BJ (cell line): ENCODE results near the gene UBA3. TPM values are rescaled to one million over a fixed set of nuclear protein-coding genes. Genes with fewer than 3 reads are reported as not detected.

ENCODE experiments used
- CTCF ChIA-PET: fragments of 350-600 bp; formaldehyde crosslinking; extraction: SDS; loops from one replicate; lab custom pipeline; 2021; ENCODE audit warnings: antibody characterized with exemption, inconsistent platforms; lab: Yijun Ruan, JAX
- POLR2A ChIA-PET: fragments of 300-600 bp; sonication (Branson Sonifier 250); formaldehyde crosslinking; extraction: SDS; loops from one replicate; lab custom pipeline; 2021; ENCODE audit warnings: antibody characterized with exemption; lab: Charles Lee
- DNase-seq: peaks from one replicate; pipeline ENCODE4 v3.0.0-alpha.2; 2011; ENCODE audit warnings: low read depth
- H3K27me3 ChIP-seq: 2 replicates; pipeline ENCODE4 v1.6.0; 2011; ENCODE audit warnings: low read length; ENCODE audit not compliant: control insufficient read depth, insufficient read depth
- H3K36me3 ChIP-seq: 2 replicates; pipeline ENCODE4 v1.5.1; 2011; ENCODE audit warnings: low read length; ENCODE audit not compliant: control insufficient read depth, insufficient read depth
- H3K4me3 ChIP-seq: 2 replicates; pipeline ENCODE4 v1.5.1; 2011; ENCODE audit warnings: low read depth, mild to moderate bottlenecking, control low read depth, low read length
- CTCF ChIP-seq: IDR thresholded peaks from 2 replicates; pipeline ENCODE4 v1.5.1; 2011; ENCODE audit warnings: low read depth, mild to moderate bottlenecking, control low read depth, inconsistent platforms, low read length, moderate library complexity; ENCODE audit not compliant: insufficient read depth
- polyA plus RNA-seq: library from polyadenylated mRNA; depleted of rRNA; stranded (reverse); fragments of >200 nt; gene quantifications from 2 replicates; pipeline ENCODE4 v1.2.3, GENCODE V29; 2011

UBA3 gene
- polyA plus RNA-seq, 1 experiment, result 36.6 TPM

DNA sequence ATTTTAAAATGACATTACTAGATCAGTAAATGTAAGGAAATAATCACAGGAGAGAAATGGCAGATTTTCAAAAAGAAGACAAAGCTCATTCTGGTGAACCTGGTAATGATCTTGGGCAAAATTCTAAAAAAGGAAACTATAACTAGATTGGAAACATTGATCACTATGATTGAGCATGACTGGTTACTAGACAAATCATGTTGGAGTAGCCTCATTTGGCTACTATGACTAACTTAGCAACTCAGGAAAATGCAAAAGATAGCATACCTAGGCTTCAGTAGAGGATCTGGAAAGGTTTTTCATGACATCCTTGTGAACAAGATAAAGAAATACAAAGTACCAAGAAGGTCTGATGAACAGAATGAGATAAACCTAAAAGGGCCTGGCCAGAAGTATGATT lies 20.5 kb downstream of the UBA3 start:
- ChIA-PET POLR2A (no interaction called here), CTCF (interaction anchor here (0.9 kb wide), 1 partner anchor 59 kb away, joined by 3 read pairs; no protein-coding TSS in a partner anchor)
- H3K27me3 ChIP-seq, result no peaks in the 10 kb centered on the region
- peaks cover 3% of the 10 kb centered on the region for H3K36me3 ChIP-seq
- TF ChIP-seq CTCF, result no peak
- no peak for DNase-seq
- no peak overlapping the region for H3K4me3 ChIP-seq

DNA sequence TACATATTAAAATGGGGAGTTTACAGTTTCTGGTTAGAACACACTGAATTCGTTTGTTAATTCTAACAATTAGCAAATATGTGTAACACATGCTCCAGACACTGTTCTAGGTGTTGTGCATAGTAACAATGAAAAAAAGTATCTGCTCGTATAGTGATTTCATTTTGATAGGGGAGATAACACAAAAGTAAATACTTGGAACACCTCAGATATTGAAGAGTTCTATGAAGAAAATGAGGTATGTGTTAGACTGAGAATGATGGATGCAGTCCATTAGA lies 21.3 kb downstream of the UBA3 start:
- ChIA-PET POLR2A (no interaction called here), CTCF (interaction anchor here (0.9 kb wide), 1 partner anchor 60 kb away, joined by 3 read pairs; no protein-coding TSS in a partner anchor)
- H3K36me3 ChIP-seq, result peaks cover 3% of the 10 kb centered on the region
- H3K4me3 ChIP-seq, result no peak overlapping the region
- no peak for TF ChIP-seq CTCF
- DNase-seq, result no peak
- no peaks in the 10 kb centered on the region for H3K27me3 ChIP-seq

DNA sequence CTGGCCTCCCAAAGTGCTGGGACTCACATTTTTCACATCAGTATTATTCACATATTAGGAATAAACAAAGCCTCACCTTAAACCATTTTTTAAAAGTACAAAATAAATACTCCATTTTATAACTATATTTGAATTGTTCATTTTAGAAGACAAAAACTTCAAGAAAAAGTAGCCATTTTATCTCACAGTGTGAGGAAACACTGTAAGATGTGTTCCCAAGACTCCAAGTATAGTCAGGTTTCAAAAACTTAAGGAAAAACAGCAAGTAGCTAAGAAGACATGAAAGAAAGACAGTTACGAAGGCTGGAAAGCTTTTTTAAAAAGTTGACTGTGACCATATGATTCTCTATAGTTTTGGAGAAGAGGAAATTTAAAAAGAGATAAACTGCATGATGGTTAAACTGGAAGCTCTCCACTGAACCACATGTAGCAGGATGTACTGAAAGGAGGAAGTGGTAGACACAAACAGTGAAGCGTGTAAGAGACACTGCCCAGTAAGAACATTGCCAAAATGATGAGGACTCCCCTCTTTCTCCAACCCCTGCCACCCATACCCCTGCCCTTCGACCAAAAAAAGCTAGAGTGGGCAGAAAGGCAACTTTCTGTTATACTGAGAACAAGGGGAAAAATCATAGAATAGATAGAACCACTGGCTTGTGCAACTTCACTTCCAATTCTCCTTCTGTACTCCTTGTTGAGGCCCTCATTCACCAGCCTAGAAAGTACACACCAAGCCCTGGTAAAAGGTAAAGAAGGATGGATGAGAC lies 21.8 kb downstream of the UBA3 start:
- ChIA-PET CTCF (no interaction called here), POLR2A (no interaction called here)
- no peak for TF ChIP-seq CTCF
- no peak for DNase-seq
- no peak overlapping the region for H3K4me3 ChIP-seq
- H3K27me3 ChIP-seq, result no peaks in the 10 kb centered on the region
- H3K36me3 ChIP-seq, result peaks cover 3% of the 10 kb centered on the region

GRCh38 chr3:69052472-69052898 lies 27.7 kb downstream of the UBA3 start:
- TF ChIP-seq CTCF, result peak; percentile 16; the same call in 1 of the 2 replicates
- ChIA-PET POLR2A (no interaction called here), CTCF (interaction anchor here (1.0 to 1.6 kb wide), 4 partner anchors 11 to 39 kb away, joined by 3 to 4 read pairs (median 3); partner anchors contain the start of gene EOGT)
- DNase-seq, result no peak
- H3K4me3 ChIP-seq, result peak overlapping the region; percentile 34
- peaks cover 3% of the 10 kb centered on the region for H3K36me3 ChIP-seq
- no peaks in the 10 kb centered on the region for H3K27me3 ChIP-seq

GRCh38 chr3:69051756-69052471 lies 28.3 kb downstream of the UBA3 start, which contains the start of gene TMF1:
TSS of gene TMF1 (minus strand) at chr3:69052333. CDS start at chr3:69052086, 247 bp downstream.
- Histone ChIP-seq H3K27me3 (no peaks in the 10 kb centered on the region), H3K36me3 (peaks cover 3% of the 10 kb centered on the region), H3K4me3 (peak within 1 kb of the TSS; percentile 69)
- POLR2A ChIA-PET, result no interaction called here
- TF ChIP-seq CTCF, result no peak
- CTCF ChIA-PET, result interaction anchor here (1.0 to 1.6 kb wide), 4 partner anchors 12 to 61 kb away, joined by 3 to 4 read pairs (median 3); no protein-coding TSS in a partner anchor
- DNase-seq, result peak; percentile 94
